Measurements from ENCODE around the gene NCBP3.

DNA sequence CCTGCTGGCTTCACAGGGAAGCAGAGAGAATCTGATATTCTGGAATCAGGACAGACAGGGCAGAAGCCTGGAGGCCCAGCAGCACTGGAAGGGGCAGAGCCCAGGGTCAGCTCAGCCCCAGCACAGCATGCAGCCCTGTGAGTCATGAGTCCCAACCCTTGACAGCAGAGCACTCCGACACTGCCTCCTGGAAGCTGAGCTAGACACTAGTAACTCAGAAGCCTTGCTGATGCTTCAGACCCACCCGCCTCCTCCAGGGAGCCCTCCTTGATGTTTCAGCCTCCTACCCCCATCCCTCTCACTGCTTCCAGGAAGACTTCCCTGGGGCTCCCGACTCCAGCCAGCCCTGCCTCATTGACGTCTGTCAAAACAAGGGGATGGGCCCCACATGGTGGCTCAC, 39.9 kb upstream of the NCBP3 start:
- TF ChIP-seq, protein P1, sequence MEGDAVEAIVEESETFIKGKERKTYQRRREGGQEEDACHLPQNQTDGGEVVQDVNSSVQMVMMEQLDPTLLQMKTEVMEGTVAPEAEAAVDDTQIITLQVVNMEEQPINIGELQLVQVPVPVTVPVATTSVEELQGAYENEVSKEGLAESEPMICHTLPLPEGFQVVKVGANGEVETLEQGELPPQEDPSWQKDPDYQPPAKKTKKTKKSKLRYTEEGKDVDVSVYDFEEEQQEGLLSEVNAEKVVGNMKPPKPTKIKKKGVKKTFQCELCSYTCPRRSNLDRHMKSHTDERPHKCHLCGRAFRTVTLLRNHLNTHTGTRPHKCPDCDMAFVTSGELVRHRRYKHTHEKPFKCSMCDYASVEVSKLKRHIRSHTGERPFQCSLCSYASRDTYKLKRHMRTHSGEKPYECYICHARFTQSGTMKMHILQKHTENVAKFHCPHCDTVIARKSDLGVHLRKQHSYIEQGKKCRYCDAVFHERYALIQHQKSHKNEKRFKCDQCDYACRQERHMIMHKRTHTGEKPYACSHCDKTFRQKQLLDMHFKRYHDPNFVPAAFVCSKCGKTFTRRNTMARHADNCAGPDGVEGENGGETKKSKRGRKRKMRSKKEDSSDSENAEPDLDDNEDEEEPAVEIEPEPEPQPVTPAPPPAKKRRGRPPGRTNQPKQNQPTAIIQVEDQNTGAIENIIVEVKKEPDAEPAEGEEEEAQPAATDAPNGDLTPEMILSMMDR (IDR thresholded peaks at IDR 0.05), result no peak
- no peak for TF ChIP-seq POLR2A (IDR thresholded peaks at IDR 0.05)

Data from prostate gland (tissue), 2 donors.